Erythroblast (primary cell): ENCODE measurements around the gene C1orf198.

ENCODE experiments used
- GATA1 ChIP-seq: IDR thresholded peaks from 2 replicates; pipeline ENCODE4 v1.6.1; 2011; ENCODE audit warnings: low read depth, mild to moderate bottlenecking, control low read depth, low read length, moderate library complexity
- POLR2A ChIP-seq: IDR thresholded peaks from 2 replicates; pipeline ENCODE4 v1.6.1; 2011; ENCODE audit warnings: mild to moderate bottlenecking, low read length

DNA sequence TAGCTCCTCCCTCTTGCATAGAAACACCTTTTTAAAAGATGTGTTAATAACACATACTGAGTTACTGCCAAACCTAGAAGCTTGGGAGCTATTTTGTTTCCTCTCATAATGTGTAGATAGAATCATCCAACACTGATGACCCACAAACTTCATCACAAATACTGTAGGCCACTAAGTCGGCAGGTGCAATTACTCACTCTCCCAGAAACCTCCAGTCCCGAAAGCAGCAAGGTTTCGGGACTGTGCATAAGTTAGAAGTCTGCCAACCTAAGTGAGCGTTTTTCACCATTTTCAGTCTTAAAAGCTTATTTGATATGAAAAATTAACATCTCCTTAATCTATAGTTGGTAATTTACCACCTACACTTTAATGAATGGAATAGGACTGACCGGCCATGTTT lies 32.0 kb downstream of the C1orf198 start:
- no peak for TF ChIP-seq POLR2A
- no peak for TF ChIP-seq GATA1
